PFSK-1 (cell line): ENCODE data around the gene PBX4.

Experiments used
- FOXP2 ChIP-seq: optimal IDR thresholded peaks from 2 replicates; pipeline ENCODE3; 2011; ENCODE audit warnings: borderline replicate concordance, control low read depth, inconsistent platforms; ENCODE audit not compliant: insufficient read depth; ENCODE audit errors: extremely low read length, extremely low read depth
- POLR2AphosphoS5 ChIP-seq: IDR thresholded peaks from 2 replicates; pipeline ENCODE4 v1.6.1; 2012; ENCODE audit warnings: low read depth, mild to moderate bottlenecking, control low read depth, low read length, moderate library complexity
- REST ChIP-seq, 2 experiments: IDR thresholded peaks; 2 replicates each; pipeline versions ENCODE4 v1.6.1 to v1.8.0; 2011 to 2012; ENCODE audit warnings: low read depth in 2 of 2, low read length in 2 of 2, control low read depth in 1 of 2, inconsistent platforms in 1 of 2, mild to moderate bottlenecking in 1 of 2, moderate library complexity in 1 of 2; ENCODE audit not compliant: insufficient read depth in 1 of 2
- SIN3A ChIP-seq: IDR thresholded peaks from 2 replicates; pipeline ENCODE4 v1.6.1; 2012; ENCODE audit warnings: mild to moderate bottlenecking, low read length, moderate library complexity, borderline replicate concordance; ENCODE audit not compliant: insufficient read depth
- TAF1 ChIP-seq: IDR thresholded peaks from 2 replicates; pipeline ENCODE4 v1.6.1; 2012; ENCODE audit warnings: low read length, control low read depth, borderline replicate concordance; ENCODE audit not compliant: insufficient read depth

The PBX4 gene

DNA sequence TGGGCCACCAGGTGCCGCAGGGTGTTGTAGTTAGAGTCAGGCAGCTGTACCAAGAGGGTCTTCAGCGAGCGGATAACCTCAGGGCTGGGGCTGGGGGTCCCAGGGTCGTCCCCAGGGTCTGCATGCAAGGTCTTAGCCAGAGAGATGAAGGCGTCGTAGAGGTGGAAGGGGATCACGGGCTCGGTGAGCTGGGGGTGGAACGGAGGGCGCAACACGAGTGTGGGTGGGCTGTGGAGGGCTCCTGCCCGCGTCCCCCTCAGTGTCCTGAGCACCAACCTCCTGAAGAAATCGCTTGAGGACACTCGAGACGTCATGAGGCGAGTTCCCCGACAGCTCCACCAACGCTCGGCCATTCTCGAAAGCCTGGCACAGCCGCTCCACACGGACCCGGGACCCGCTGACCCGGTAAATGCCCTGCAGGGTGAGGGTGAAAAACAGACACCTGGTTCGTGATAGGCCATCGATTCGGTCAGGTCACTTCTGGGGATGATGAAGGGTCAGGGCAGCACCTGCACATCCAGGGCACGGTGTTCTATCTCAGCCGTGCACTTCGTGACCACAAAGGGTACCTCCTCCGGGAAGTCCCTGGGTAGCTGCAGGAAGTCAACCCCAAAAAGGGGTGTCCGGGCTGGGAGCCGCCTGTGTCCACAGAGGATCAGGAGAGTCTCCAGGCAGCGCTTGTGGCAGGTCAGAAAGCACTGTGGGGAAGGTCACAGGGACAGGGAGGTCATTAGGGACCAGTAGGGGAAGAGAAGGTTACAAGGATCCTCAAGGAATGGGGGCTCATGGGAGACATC is 16.2 kb upstream of the PBX4 start:
- TF ChIP-seq SIN3A (no peak), POLR2AphosphoS5 (no peak), FOXP2 (no peak), REST (IDR thresholded peaks at IDR 0.05; ENCODE audit: insufficient read depth in 1 of 2, low read depth in 2 of 2, low read length in 2 of 2) (no peak), TAF1 (no peak)

GRCh38 chr19:19633711-19634515 is 15.4 kb upstream of the PBX4 start:
- TF ChIP-seq REST (IDR thresholded peaks at IDR 0.05; ENCODE audit: insufficient read depth in 1 of 2, low read depth in 2 of 2, low read length in 2 of 2): no peak
- no peak for TF ChIP-seq TAF1
- no peak for TF ChIP-seq POLR2AphosphoS5
- no peak for TF ChIP-seq FOXP2
- no peak for TF ChIP-seq SIN3A

- TF ChIP-seq REST (IDR thresholded peaks at IDR 0.05; ENCODE audit: insufficient read depth in 1 of 2, low read depth in 2 of 2, low read length in 2 of 2) (no peak), SIN3A (no peak), FOXP2 (no peak), TAF1 (no peak), POLR2AphosphoS5 (no peak)
Observed at GRCh38 chr19:19632661-19633060, 14.2 kb upstream of the PBX4 start.

- TF ChIP-seq FOXP2: no peak
- TF ChIP-seq TAF1: no peak
- TF ChIP-seq REST (IDR thresholded peaks at IDR 0.05; ENCODE audit: insufficient read depth in 1 of 2, low read depth in 2 of 2, low read length in 2 of 2): no peak
- TF ChIP-seq POLR2AphosphoS5: no peak
- TF ChIP-seq SIN3A: no peak
Observed at GRCh38 chr19:19631346-19631745, 12.9 kb upstream of the PBX4 start.
